Anterior cingulate cortex (tissue), 58 donors: ENCODE results near the gene MAX.
"Not testable (repeated sequence)": the region's sequence is repeated elsewhere in the genome, so short reads cannot be mapped to it uniquely, and the experiment has no call there.

Source experiments
- DNase-seq, 58 donors: peaks; one replicate each; lab custom pipeline; 2025; lab: John Stamatoyannopoulos, UW

Gene MAX

DNA sequence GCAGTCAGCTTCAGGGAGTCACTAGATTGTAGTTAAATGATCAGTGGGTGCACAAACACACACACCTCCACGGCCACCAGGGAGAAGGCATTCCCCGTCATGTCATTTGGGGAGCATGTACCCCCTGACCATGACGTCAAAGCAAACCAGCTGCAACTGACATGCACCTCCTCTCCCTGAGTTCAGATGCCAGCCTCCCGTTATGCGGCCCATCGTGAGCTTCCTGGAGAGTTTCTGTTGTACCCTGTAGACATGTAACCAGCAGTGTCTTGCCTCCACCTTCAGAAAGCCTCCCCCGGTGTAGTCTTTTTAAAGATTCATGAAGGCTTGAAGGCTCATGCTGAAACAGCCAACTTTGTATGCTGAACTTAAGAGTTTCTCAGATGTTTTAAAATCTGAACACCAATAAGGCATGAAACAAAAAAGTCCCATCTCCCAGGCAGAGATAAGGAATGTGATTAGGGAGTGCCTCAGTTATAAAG, 60.8 kb downstream of the MAX start:
- no peak for DNase-seq

DNA sequence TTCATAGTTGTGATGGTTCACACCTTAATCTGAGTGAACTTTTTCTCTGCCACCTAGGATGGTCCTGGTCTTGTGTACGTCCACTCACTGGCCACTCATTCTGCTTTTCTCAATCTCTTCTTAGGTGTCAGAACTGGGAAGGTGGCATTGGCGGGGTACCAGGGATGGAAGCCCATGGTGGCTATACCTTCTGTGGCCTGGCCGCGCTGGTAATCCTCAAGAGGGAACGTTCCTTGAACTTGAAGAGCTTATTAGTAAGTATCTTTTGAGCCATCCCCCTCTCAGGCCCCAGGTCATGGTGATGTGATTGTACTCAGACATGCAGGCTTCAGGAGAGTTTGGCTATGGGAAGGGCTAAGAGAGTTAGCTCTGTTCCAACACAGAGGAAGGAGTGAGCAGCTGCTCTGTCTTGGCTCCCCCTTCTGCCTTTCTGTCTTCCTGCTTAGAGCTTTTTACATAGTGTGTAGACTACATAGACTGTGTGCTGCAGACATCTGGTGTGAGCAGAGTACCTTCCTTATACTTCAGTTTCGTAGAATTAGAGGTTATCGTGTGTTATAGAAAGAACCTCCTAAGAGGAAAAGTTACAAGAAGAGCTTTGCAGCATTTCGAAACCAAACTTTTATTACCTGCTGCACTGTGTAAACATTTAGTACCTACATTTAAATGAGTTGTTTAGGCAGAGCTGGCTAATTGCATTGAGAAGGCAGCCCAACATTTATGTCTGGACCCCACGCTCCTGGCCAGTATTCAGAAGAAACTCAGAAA, 61.5 kb downstream of the MAX start:
- DNase-seq = no peak

DNA sequence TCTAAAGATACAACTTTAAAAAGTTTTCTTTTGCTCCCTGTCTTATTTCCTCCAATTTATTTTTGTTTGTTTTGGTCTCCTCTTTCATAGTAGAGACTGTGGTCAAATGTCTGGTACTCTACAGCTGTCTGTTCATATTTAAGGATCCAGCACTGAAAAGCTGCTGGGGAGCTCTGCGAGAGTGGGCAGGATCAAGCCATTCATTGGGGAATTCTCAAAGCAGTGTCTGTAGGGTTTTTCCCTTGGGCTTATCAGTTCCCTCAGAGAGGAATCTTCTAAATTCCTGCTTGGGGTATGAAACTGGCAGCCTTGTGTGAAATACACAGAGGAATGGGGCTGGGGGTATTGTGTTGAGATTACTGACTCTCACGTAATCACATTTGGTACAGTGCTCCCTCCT, 63.4 kb downstream of the MAX start:
- DNase-seq = no peak

DNA sequence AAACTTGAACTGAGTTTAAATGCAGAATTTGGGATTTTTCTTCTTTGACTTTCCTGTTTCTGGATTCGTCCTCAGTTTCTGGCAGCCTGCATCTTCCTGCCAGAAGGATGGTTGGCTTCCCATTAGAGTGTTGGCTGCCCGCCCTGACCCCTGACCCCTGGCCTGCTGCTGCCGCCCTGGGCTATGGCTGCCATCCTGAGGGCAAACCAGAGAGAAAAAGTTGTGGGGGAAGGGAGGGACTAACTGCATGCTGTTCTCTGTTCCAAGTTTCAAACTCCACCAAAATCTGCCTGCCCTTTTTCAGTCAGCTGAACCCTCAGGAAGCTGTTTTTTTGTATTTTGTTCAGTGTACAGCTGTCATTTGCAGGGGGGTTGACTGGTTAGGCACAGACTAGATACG, 67.3 kb downstream of the MAX start:
- peak in 42 of 58 donors; percentile 14 to 73 (median 47) for DNase-seq

DNA sequence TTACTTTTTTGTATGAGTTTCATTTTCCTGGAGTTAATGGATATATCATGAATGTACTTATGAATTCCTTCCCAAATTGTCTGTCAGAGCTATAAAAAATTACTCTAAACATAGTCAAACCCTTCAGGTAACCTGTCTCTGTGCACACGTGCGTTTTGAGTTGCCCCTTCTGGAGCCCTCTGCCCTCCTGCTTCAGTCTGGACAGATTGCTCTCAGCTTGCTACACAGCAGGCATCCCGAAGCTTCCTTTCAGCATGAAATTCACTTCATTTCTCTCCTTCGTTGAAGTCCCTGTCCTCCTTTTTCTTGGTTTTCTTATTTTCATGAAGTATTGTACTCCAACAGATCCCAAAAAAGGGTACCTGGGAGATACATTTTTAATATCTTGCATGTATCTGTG, 68.3 kb downstream of the MAX start:
- DNase-seq = no peak

DNA sequence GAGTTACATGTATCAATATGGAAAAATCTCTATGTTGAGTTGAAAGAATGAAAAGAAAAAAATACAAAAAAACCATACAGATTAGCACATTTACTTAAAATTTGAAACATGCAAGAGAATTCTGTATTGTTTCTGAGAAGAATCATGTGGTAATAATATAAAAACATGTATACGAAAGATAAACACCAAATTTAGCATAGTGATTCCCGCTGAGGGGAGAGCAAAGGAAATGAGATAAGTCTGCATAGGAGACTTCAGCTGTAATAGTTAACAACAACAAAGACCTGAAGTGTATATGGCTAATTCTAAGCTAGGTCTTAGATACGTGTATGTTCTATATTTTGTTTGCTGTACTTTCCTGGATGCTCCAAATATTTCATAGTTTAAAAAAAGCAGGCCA, 69.1 kb downstream of the MAX start:
- DNase-seq = no peak

DNA sequence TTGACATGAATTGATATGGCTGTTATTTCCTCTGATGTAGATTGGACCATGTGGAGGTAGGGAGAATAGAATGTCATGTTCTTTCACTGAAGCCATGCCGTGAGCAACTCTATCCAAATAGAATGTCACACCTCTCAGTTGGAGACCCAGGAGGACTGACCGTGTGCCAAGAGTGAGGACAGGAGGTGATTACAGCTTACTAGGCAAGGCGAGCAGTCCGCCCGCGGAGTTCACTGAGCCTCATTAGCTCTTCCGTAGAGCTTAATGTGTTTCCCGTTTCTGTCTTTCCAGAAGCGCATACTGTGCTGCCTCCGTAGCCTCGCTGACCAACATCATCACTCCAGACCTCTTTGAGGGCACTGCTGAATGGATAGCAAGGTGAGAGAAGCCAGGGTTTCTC, 70.0 kb downstream of the MAX start:
- no peak for DNase-seq

DNA sequence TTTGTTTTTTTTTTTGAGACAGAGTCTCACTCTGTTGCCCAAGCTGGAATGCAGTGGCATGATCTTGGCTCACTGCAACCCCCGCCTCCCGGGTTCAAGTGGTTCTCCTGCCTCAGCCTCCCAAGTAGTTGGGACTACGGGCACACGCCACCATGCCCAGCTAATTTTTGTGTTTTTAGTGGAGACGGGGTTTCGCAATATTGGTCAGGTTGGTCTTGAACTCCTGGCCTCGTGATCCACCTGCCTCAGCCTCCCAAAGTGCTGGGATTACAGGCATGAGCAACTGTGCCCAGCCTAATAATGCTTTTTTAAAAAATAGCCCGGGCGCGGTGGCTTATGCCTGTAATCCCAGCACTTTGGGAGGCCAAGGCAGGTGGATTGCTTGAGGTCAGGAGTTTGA, 71.0 kb downstream of the MAX start:
- DNase-seq = not testable (repeated sequence)

DNA sequence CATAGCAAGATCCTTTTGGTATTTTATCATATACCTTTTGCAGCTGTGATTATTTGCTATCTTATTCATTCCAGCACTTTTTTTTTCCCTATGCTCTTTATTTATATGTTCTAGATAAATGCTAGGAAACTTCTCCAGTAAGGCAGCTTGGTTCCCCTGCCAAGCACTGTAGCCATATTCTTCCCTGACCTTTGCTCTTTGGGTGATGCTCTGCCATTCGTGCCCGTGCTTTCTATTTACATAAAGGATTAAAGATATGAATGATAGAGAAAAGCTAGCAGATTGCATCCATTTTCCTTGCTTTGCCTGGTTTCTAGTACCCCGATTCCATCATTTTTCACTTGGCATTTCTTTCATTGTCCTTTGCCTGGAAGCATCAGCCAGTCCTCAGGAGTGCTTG, 73.4 kb downstream of the MAX start:
- DNase-seq = no peak

DNA sequence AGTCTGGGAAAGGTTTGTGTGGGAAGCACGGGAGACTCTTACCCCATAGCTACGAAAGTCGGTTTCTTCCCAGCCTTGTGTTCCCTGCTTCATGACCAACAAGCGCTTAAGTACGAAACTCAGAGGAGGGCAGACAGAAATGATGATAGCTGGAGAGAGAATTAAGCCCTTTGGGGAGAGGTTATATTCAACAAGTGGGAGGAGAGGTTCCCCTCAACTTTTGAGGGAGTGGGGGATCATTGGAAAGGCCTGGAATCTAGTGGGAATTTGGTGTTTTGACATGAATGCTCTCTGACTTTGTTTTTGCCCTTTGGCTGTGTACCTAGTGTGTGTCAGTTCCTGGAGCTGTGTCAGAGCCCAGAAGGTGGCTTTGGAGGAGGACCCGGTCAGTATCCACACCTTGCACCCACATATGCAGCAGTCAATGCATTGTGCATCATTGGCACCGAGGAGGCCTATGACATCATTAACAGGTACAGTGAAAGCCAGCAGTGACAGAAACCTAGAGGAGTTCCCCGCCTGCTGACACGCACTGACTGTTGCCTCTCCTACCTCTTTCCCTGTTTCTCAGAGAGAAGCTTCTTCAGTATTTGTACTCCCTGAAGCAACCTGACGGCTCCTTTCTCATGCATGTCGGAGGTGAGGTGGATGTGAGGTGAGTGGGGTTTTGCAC, 75.1 kb downstream of the MAX start:
- no peak for DNase-seq

DNA sequence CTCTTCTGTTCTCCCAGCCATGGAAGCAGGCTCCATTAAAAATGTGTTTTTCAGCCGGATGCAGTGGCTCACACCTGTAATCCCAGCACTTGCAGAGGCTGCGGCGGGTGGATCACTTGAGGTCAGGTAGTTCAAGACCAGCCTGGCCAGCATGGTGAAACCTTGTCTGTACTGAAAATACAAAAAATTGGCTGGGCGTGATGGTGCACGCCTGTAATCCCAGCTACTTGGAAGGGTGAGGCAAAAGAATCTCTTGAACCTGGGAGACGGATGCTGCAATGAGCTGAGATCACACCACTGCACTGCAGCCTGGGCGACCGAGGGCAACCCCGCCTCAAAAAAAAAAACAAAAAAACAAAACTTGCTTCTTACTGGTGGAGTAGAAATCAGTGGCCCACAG, 75.8 kb downstream of the MAX start:
- DNase-seq = no peak

DNA sequence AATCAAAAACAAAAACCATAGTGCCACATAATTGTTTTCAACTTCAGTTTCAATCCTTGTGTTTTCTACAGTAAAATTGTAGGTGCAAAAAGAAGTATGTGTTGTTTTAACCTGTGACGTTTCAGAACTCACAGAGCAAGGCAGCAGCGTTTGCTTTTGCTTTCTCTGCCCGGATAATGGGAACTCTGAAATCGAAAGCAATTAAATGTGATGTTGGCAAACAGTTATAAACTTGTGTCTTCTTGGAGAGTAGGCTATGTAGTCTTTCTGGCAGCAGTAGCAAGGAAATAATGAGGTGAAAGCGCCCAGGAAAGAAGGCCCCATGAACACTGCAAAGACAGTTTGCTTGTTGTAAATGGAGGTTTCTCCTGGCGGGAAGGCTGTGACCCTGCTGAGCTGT, 76.5 kb downstream of the MAX start:
- no peak for DNase-seq
